Measurements from ENCODE around the gene PGAP6. TPM values are rescaled to one million over a fixed set of nuclear protein-coding genes. Genes with fewer than 3 reads are reported as not detected.
A peak's percentile ranks its signal among the peaks of the same experiment; 100 is the strongest.
"Not testable (repeated sequence)": the region's sequence is repeated elsewhere in the genome, so short reads cannot be mapped to it uniquely, and the experiment has no call there.

The PGAP6 gene
- total RNA-seq, 4 donors from 2014 or later = 32.8 to 53.5 (median 46.3) TPM

DNA sequence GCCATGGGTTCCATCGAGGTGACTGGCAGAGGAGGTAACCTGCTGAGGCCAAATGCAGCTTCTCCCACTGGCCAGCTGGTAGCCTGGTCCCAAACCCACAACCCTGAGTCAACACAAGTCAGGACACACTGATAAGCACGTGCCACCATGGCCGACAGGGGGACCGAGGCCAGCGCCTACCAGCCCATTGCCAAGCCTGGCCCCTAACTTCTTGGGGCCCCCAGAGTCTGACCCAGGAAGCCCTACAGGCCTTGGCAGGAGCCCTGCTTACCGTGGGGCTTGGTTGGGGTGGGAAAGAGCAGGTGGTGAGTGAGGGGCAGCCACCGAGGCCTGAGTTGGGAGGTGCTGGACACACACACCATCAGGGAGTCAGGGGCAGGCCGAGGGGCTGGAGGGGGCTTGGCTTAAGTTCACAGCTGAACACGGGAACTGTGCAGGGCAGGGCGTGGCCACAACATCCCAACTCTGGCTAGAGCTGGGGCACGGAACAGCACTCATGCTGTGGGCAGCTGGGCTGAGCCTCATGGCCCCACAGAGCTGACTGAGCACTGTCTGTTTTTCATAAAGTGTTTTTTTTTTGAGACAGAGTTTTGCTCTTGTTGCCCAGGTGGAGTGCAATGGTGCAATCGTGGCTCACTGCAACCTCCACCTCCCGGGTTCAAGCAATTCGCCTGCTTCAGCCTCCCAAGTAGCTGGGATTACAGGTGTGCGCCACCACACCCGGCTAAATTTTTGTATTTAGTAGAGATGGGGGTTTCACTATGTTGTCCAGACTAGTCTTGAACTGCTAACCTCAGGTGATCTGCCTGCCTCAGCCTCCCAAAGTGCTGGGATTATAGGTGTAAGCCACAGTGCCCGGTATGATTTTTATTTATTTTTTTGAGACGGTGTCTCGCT lies 16.9 kb downstream of the PGAP6 start:
- no peak for TF ChIP-seq EP300 (IDR thresholded peaks at IDR 0.05)
- no peak for TF ChIP-seq POLR2AphosphoS5 (IDR thresholded peaks at IDR 0.05)
- no peak for TF ChIP-seq CTCF (IDR thresholded peaks at IDR 0.05)

GRCh38 chr16:363766-364490 lies 17.9 kb downstream of the PGAP6 start:
- Histone ChIP-seq H3K27ac (replicated peaks in 1 of 4) (no peak overlapping the region), H3K9me3 (no peaks in the 10 kb centered on the region), H3K36me3 (peaks cover 20 to 28% (median 27%) of the 10 kb centered on the region in 4 donors), H3K4me3 (no peak overlapping the region), H3K27me3 (peaks cover 0 to 38% (median 0%) of the 10 kb centered on the region in 4 donors), H3K4me1 (peaks cover 0 to 9% (median 4%) of the 10 kb centered on the region in 4 donors)
- intact Hi-C loops (cut with DNase I) = loop anchor here (5.0 kb wide), 1 partner anchor 247 kb away; no protein-coding TSS in a partner anchor
- 47% methylated on average over 16 of the region's 24 CpGs for WGBS
- DNase-seq (ENCODE audit: extremely low spot score) = no peak
- no peak for TF ChIP-seq POLR2A (IDR thresholded peaks at IDR 0.05; ENCODE audit: low read depth)
- TF ChIP-seq POLR2AphosphoS5 (IDR thresholded peaks at IDR 0.05) = no peak

More for the DNA sequence above, 16.9 kb downstream of the PGAP6 start:
- peaks cover 25 to 34% (median 32%) of the 10 kb centered on the region in 4 donors for H3K36me3 ChIP-seq
- intact Hi-C loops (cut with DNase I) = loop anchor here (5.0 kb wide), 1 partner anchor 248 kb away; no protein-coding TSS in a partner anchor
- no peak for DNase-seq (ENCODE audit: extremely low spot score)
- H3K9me3 ChIP-seq = no peaks in the 10 kb centered on the region
- H3K4me1 ChIP-seq = peaks cover 7 to 18% (median 12%) of the 10 kb centered on the region in 4 donors
- H3K4me3 ChIP-seq = no peak overlapping the region
- peaks cover 0 to 38% (median 0%) of the 10 kb centered on the region in 4 donors for H3K27me3 ChIP-seq
- H3K27ac ChIP-seq (replicated peaks in 1 of 4) = no peak overlapping the region
- WGBS = 70% methylated on average over 14 of the region's 19 CpGs

DNA sequence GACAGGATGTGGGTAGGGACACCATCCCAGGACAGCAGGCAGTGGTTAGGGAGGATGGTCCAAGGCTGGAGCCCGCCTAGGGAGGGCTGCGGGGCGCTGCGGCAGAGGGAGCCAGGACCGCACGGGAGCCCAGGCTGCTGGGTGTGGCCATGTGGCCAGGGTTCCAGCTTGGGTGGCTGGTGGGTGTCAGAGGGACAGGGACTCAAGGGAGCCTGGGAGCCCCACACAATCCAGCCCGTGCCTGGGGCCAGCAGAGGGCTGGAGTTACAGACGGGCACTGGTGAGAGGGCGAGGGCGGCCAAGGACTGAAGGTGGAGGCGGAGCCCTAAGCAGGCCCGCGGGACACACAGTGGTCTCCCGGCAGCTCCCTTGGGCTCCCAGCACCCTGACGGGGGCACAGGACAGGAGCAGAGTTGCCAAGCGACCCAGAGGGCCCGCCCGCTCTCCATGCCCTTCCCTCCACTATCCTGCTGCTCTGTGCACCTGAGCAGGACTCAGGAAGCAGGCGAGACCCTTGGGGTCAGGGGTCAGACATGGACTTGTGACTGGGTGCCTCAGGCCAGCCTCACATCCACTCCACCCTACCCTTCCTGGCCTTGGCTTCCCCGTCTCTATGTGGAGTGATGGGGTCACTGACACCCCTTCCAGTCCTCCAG lies 18.5 kb downstream of the PGAP6 start:
- TF ChIP-seq EP300 (IDR thresholded peaks at IDR 0.05) (no peak), CTCF (IDR thresholded peaks at IDR 0.05) (no peak), POLR2A (IDR thresholded peaks at IDR 0.05; ENCODE audit: low read depth) (no peak), POLR2AphosphoS5 (IDR thresholded peaks at IDR 0.05) (no peak)
- H3K27ac ChIP-seq (replicated peaks in 1 of 4) = no peak overlapping the region
- intact Hi-C loops (cut with DNase I) = loop anchor here (5.0 kb wide), 1 partner anchor 246 kb away; no protein-coding TSS in a partner anchor
- 75% methylated on average over 12 of the region's 20 CpGs for WGBS
- peaks cover 17 to 21% (median 20%) of the 10 kb centered on the region in 4 donors for H3K36me3 ChIP-seq
- peaks cover 0 to 38% (median 0%) of the 10 kb centered on the region in 4 donors for H3K27me3 ChIP-seq
- no peak for DNase-seq (ENCODE audit: extremely low spot score)
- peaks cover 0 to 9% (median 4%) of the 10 kb centered on the region in 4 donors for H3K4me1 ChIP-seq
- no peak overlapping the region for H3K4me3 ChIP-seq
- H3K9me3 ChIP-seq = no peaks in the 10 kb centered on the region

DNA sequence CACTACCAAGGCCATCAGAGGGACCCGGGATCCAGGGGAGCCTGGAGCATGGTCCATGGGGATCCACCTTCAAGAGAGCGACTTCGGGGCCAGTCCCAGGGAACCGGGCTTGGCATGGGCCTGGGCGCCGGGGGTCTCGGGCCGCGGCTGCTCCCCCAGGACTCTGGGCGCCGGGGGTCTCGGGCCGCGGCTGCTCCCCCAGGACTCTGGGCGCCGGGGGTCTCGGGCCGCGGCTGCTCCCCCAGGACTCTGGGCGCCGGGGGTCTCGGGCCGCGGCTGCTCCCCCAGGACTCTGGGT lies 19.1 kb downstream of the PGAP6 start:
- H3K9me3 ChIP-seq; H3K4me1 ChIP-seq; DNase-seq (ENCODE audit: extremely low spot score); H3K27ac ChIP-seq (replicated peaks in 1 of 4); H3K4me3 ChIP-seq: not testable (repeated sequence)
- peaks cover 0 to 38% (median 0%) of the 10 kb centered on the region in 4 donors for H3K27me3 ChIP-seq
- intact Hi-C loops (cut with DNase I) = loop anchor here (5.0 kb wide), 1 partner anchor 245 kb away; no protein-coding TSS in a partner anchor
- H3K36me3 ChIP-seq = peaks cover 11 to 15% (median 14%) of the 10 kb centered on the region in 4 donors
- WGBS = 79% methylated on average over 3 of the region's 24 CpGs

GRCh38 chr16:361872-362701 lies 19.7 kb downstream of the PGAP6 start:
- intact Hi-C loops (cut with DNase I) = loop anchor here (5.0 kb wide), 1 partner anchor 245 kb away; no protein-coding TSS in a partner anchor
- H3K36me3 ChIP-seq = peaks cover 6 to 10% (median 9%) of the 10 kb centered on the region in 4 donors
- peaks cover 0 to 38% (median 0%) of the 10 kb centered on the region in 4 donors for H3K27me3 ChIP-seq
- no peaks in the 10 kb centered on the region for H3K9me3 ChIP-seq
- TF ChIP-seq CTCF (IDR thresholded peaks at IDR 0.05) (peak; percentile 52 to 77 (median 68)), POLR2AphosphoS5 (IDR thresholded peaks at IDR 0.05) (peak in 1 of 2 donors; percentile 35), POLR2A (IDR thresholded peaks at IDR 0.05; ENCODE audit: low read depth) (no peak), EP300 (IDR thresholded peaks at IDR 0.05) (no peak)
- DNase-seq (ENCODE audit: extremely low spot score) = no peak
- peaks cover 0 to 9% (median 4%) of the 10 kb centered on the region in 4 donors for H3K4me1 ChIP-seq
- 40% methylated on average over 15 of the region's 30 CpGs for WGBS
- no peak overlapping the region for H3K4me3 ChIP-seq
- no peak overlapping the region for H3K27ac ChIP-seq (replicated peaks in 1 of 4)

Data from esophagus muscularis mucosa (tissue), 4 donors.